HG02798 (cell line): ENCODE measurements around the gene ADAMTS18.

Experiments used
- ATAC-seq: cut with Tn5 transposase; IDR thresholded peaks from one replicate; pipeline ENCODE4 v1.9.1; 2021; ENCODE audit warnings: mild to moderate bottlenecking; ENCODE audit not compliant: unreplicated experiment, poor library complexity

ADAMTS18 gene

GRCh38 chr16:77233799-77234519, 200.9 kb downstream of the ADAMTS18 start:
- no peak for ATAC-seq
